Embryonic facial prominence (tissue), 1 donor: ENCODE results near the gene DLG2.
"Not testable (repeated sequence)": the region's sequence is repeated elsewhere in the genome, so short reads cannot be mapped to it uniquely, and the experiment has no call there.

Experiments used
- DNase-seq: peaks from one replicate; pipeline ENCODE4 v3.0.0-alpha.2; 2016; ENCODE audit errors: extremely low spot score

The DLG2 gene

GRCh38 chr11:85318573-85318972 lies 308.6 kb downstream of the DLG2 start:
- DNase-seq = no peak

DNA sequence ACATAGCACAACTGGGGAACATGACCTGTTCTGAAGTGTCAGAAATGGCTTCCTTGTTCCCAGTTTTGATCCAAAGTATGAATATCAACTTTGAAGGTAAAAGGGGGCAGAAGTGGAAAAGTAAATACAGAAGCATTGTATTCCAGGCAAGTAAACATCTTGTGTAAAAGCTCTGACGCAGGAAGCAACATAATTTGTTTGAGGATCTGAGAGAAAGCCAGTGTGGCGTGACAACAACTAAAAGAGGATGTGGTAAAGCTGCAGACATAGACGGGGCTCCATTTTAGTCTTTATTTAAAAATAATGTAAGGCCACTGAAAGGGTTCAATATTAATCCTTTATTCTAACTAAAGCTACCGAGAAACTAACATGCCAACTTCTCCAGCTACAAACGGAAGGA lies 310.2 kb downstream of the DLG2 start:
- DNase-seq = no peak

DNA sequence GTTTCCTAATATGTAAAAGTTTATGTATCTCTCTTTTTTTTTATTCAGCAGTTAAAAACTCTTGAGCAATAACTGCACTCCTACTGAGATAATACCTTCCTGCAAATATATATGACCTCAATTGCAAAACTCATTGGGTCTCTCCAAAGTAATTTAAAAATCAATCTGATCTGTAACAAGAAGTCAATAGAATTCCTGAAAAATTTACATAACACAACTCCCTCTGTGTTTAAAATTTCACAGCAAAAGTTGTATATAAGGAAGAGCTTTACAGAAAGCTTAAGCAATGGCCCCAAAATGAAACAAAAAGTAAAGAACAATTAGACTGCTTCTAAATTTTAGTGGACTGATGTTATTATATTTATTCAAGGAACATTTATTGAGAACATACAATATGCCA lies 313.4 kb downstream of the DLG2 start:
- no peak for DNase-seq

- DNase-seq = no peak
These were observed 316.7 kb downstream of the DLG2 start for GRCh38 chr11:85310479-85310878.

- DNase-seq = no peak
These were observed 319.8 kb downstream of the DLG2 start for GRCh38 chr11:85307366-85307765.

- DNase-seq = no peak
These were observed 325.1 kb downstream of the DLG2 start for GRCh38 chr11:85301895-85302678.

- no peak for DNase-seq
These were observed 327.7 kb downstream of the DLG2 start for GRCh38 chr11:85299258-85299942.

DNA sequence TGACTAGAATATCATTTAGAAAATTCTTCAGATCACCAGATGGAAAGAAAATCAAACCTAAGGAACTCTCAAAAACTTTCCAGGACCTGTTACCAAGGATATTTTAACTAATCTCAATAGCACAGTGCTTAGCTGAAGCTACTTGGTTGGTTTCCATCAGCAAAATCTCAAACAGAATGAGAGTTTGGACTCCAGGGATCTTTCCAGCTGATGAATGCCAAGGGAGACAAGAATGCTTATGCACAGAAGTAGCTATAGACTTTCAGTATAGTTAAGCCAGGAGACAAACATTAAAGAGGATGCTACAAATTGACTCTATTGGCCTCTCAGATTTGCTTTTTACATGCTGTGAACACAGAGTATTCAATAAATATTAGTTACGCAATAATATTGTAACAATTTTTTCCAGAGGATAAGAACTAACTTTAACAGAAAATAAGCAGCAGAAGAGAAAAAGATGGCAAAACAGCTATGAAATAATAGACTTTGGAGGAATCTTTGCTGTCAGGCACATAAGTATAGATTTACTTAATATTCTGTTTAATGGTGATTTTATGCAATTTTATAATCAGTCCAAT lies 331.4 kb downstream of the DLG2 start:
- no peak for DNase-seq

- DNase-seq = no peak
These were observed 345.6 kb downstream of the DLG2 start for GRCh38 chr11:85281550-85281949.

DNA sequence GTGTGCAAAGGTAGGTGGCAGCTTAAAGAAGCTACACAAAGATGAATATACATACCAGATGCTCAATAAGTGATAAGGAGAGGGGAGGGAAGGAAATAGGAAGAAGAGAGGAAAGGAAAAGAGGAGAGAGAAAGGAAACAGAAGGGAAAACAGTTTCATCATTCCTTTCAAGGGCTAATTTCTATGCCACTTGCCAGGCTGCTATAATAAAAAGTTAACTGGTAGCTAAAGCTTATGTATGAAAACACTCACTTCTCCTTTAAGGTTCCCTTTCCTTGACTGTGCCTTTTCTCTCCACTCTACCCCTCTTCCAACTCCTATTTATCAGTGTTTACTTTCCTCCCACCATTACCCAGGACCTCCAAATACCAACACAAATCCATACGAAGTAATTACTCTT lies 347.9 kb downstream of the DLG2 start:
- no peak for DNase-seq

- no peak for DNase-seq
These were observed 349.5 kb downstream of the DLG2 start for GRCh38 chr11:85277693-85278092.

GRCh38 chr11:85276332-85276731 lies 350.8 kb downstream of the DLG2 start:
- no peak for DNase-seq

DNA sequence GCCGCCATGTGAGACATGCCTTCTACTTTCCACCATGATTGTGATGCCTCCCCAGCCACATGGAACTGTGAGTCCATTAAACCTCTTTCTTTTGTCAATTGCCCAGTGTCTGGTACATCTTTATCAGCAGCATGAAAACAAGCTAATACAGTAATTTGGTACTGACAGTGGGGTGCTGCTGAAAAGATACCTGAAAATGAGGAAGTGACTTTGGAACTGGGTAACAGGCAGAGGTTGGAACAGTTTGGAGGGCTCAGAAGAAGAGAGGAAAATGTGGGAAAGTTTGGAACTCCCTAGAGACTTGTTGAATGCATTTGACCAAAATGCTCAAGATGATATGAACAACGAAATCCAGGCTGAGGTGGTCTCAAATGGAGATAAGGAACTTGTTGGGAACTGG lies 356.8 kb downstream of the DLG2 start:
- DNase-seq = not testable (repeated sequence)

GRCh38 chr11:85269109-85269508 lies 358.0 kb downstream of the DLG2 start:
- no peak for DNase-seq

DNA sequence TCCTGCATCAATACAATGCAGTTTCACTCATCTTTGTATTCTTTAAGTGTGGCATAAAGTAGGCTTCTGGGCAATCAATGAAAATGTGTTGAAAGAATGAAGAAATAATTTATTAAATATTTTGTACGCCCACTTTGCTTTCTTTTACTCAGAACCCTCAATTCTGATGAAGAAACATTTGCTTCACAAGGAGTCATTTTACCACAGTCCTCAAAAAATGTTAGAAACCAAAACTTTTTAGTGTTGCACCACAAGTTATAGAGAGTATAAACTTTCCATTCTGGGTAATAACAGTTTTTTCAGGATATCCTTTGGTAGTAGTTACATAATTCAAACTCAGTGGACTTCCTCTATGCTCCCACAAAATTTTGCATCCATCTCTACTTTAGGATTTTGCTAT lies 360.5 kb downstream of the DLG2 start:
- no peak for DNase-seq

GRCh38 chr11:85263328-85263727 lies 363.8 kb downstream of the DLG2 start:
- DNase-seq = no peak

- DNase-seq = no peak
These were observed 369.3 kb downstream of the DLG2 start for GRCh38 chr11:85257837-85258236.

- DNase-seq = no peak
These were observed 370.7 kb downstream of the DLG2 start for GRCh38 chr11:85256433-85256832.

DNA sequence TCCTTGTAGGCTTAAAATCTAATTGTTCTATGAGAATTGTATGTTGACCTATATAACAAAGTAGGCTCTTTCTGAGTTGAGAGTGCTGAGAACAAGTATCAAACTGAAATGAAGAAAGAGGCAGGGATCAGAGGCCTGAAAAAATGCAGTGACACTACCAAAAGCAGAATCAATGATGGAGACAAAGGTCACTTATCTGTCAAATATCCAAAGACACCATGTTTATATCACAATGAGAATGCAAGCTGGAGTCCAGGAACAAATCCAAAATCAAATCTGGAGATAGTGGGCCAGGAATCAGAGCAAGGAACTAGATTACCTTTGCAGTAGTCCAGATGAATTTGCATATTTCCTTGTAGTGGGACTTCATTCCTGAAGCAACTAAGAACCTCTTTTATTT lies 377.7 kb downstream of the DLG2 start:
- no peak for DNase-seq

DNA sequence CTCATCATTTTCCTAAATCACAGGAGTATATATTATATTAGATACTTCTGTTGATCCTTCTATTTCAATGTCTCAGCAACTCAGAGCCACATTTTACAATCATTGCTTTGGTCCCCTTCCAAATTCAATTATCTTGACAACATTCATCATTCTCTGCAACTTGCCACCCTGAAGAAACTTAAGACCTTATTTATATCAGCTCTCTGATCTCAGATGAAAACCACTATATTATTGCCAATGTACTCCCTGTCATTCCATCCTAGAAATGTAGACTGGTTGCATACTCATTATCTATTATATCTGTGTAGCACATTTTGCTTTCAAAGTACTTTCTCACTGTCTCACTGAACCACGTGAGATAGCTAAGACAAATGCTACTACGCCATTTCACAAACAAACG lies 379.3 kb downstream of the DLG2 start:
- DNase-seq = no peak

DNA sequence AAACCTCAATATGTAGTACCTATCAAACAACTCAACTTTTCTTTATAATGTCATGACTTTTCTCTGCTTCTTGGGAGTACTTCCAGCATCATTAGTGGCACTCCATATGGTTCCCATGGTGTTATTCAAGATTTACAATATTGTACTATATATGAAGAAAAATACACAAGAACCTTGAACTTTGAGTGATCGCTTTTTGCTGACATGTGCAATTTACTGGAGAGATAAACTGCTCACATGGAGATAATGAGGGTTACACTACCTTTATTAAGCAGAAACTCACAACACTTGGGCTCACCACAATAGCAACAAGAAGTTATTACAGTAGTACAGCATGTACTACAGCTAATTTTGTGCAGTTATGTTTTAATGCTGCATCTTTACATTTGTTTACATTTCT lies 388.2 kb downstream of the DLG2 start:
- no peak for DNase-seq

DNA sequence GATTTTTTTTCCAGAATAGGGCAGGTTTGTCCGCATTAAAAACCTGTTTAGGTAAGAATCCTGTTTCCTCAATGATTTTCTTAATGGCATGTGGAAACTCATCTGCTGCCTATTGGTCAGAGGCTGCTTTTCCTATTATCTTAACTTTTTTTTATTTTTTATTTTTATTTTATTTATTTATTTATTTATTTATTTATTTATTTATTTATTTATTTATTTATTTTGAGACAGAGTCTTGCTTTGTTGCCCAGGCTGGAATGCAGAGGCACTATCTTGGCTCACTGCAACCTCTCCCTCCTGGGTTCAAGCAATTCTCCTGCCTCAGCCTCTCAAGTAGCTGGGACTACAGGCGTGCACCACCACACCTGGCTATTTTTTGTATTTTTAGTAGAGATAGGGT lies 389.1 kb downstream of the DLG2 start:
- not testable (repeated sequence) for DNase-seq

- DNase-seq = no peak
These were observed 390.9 kb downstream of the DLG2 start for GRCh38 chr11:85236211-85236610.
